ENCODE results near the gene CUX1.
A peak's percentile ranks its signal among the peaks of the same experiment; 100 is the strongest.
"Not testable (repeated sequence)": the region's sequence is repeated elsewhere in the genome, so short reads cannot be mapped to it uniquely, and the experiment has no call there.

CUX1 gene

DNA sequence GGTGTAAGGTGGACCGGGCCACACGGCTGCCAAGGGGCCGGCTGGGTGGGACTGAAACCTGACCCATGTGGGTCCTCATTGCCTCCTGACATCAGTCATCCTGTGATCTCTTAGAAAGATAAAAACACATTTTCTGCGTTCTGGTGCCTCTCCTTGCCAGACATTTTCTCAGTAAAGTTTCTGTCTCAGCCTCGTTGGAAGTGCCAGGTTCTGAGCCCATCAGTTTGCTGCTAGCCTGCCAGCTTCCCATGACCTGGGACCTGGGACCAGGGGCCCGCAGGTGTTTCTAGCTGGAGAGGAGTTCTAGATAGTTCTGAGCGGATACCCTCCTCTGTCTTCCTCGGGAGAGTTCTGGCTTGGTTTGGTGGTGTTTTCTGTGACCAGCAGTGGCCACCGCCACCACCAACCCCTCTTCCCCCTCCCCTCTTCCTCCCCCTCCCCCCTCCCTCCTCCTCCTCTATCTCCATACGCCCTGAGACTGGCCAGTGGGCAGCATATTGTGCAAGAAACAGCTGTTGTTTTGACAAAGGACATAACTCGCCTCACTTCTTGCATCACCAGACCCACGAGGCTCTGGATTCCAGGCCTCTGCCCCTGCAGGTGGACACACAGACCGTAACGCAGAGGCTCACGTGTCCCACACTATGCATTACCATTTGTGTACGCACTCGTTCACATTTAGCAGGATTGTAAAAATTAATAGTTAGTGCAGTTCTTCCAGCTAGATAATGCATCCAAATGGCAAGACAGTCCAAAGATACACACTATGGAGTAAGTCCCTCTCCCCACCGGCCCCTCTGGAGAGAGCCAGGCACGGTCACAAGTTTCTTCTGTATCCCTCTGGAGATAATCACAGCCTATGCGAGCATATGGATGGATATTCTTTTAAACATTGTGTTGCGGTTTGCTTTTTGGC is 94.6 kb downstream of the CUX1 start:
- no peak for DNase-seq (ENCODE audit: extremely low read depth in 1 of 2, low read depth in 1 of 2)

DNA sequence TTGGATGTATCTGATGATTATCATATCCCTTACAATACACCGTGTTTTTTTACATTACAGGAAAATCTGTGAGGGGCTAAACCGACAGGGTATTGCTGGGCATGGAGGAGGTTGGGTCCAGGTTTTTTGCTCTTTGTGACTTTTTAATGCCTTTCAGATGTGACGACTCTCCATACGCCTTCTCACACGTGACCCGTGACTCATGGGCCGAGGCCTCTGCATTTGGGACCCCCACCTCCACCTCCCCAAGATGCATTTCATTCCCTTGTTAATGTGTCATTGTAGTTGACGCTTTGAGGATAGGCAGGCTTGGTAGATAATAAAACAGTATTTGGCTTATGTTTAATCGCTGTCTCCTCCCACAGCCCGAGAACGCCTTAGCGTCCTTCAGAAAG is 95.3 kb downstream of the CUX1 start:
- no peak for DNase-seq (ENCODE audit: extremely low read depth in 1 of 2, low read depth in 1 of 2)

DNA sequence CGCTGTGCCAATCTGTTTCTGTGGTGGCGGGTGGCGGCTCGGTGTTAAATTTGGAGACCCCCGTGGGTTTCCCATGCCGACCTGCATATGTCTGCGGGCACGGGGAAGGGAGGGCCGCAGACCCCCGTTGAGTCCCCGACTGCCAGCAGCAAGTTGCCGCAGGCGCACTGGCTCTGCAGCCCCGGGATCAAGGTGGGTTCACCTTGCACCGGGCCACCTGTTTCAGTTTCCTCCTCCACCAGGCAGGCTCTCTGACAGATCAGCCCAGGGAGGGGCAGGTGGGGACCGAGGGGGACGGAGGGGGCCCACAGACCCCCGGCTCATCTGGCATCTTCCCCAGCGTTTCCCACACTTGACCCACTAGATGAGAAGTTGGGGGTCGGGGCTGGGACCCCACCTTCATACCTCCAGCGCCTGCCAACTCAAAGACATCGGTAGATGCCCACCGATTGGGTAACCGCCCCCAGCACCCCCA is 95.9 kb downstream of the CUX1 start:
- DNase-seq (ENCODE audit: extremely low read depth in 1 of 2, low read depth in 1 of 2): no peak

DNA sequence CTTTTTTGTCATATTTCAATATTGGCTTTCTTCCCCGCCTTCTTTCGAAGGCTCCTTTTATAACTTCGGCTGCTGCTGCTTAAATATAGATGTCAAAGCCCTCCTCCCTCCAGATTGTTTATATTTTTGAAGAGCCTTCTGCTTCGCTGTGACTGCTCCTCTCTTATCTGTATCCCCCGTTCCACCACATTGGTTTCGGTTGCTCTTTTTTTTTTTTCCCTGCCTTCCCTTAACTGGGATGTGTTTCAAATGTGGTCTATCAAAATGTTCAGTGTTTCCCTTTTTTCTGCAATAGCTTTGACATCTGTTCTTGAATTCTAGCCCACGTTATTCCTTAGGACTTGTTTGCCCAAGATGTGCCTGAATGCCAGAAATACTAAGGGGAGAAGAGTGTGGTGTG is 96.4 kb downstream of the CUX1 start:
- DNase-seq (ENCODE audit: extremely low read depth in 1 of 2, low read depth in 1 of 2): no peak

DNA sequence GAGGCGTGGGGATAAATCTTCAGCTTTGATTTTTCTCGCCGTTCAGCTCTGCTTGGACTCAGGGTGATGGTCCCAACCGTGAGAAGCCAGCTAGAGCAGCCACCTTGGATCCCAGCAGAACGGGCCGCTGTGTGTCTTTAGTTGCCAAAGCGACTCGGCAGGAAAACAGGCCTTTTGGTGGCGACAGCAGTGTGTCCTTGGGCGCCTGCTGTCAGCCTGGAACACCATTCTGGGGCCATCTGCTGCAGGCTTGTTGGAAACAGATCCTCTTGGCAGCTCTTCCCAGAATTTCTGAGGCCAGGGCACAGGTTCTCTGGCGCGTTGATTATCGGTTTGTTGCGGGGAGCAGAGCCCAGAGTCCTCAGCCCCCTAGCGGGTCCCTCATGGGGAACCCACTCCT is 97.6 kb downstream of the CUX1 start:
- no peak for DNase-seq (ENCODE audit: extremely low read depth in 1 of 2, low read depth in 1 of 2)

DNA sequence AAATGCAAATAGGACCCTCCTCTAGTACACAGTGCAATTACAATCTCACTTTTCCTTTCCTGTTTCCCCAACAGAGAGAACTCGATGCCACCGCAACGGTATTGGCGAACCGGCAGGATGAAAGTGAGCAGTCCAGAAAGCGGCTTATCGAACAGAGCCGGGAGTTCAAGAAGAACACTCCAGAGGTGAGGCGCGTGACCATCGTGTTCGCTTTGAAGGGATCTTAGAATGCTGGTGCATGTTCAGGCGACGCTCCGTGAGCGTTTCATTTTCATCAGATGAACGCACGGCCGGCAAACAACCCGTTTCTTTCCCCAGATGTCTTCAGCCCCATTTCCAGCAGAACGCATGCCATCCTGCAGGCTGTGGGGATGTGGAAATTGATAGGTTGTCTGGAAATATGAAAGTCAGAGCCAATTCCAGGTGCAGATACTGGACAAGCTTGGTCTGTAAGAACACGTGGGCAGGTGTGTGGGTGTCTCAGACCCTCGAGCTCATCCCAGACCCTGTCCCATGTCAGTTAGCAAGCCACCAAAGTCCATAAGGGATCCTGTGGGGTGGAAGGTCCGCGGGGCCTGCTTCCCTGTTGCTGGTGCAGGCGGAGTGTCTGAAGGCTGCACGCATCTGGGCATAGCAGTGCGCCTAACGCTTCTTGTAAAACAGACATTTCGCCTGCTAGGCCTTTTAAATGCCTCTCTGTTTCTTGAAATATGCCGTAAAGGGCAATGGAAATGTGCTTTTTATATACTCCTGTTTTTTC is 98.8 kb downstream of the CUX1 start:
- DNase-seq (ENCODE audit: extremely low read depth in 1 of 2, low read depth in 1 of 2): no peak

DNA sequence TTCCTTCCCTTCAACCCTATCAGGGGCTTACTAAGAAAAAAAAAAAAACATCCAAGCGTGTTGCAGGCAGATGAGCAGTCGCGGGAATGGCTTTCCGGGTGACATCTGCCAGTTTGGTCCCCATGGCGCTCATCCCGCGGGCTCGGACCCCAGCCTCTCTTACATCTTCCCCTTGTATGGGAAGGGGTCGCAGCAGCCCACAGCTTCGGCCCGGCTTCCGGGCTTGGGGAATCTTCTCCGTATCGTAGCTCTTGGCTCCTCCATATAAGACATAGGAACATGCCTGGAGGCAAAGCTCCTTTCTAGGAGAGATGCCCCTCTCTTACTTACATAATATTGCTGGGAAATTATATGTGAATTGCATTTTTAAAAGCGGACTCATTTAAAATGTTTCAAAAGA is 99.5 kb downstream of the CUX1 start:
- no peak for DNase-seq (ENCODE audit: extremely low read depth in 1 of 2, low read depth in 1 of 2)

DNA sequence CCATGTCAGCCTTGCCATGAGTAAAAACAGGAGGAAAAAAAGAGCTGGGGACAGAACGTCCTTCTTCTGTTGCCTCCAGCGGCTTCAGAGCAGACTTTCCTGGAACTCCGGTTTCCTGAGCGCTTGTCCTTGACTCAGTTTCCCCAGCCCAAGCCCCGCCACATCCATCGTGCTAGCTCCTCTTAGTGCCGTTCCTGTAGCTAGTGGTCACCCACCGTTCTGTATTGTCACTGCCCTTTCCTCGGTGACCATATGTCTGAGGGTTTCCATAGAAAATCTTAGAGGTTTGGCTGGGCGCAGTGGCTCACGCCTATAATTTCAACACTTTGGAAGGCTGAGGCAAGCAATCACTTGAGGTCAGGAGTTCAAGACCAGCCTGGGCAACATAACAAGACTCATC is 100.1 kb downstream of the CUX1 start:
- no peak for DNase-seq (ENCODE audit: extremely low read depth in 1 of 2, low read depth in 1 of 2)

DNA sequence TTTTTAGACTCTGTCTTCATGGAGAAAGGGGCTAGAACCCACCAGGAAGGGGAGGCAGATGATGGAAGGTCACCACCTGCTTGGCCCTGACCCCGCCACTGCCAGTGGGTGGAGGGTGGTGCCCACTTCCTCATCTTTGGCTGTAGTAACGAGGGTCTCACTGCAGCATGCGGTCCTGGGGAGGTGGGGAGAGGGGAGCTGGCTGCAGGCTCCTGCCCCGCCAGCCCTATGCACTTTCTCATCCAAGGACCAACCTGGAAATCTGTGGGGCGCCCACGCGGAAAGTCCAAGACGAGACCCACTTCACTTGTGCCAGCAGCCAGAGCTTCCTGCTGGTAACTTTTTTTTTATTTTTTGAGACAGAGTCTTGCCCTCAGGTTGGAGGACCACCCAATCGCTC is 101.0 kb downstream of the CUX1 start:
- DNase-seq (ENCODE audit: extremely low read depth in 1 of 2, low read depth in 1 of 2): no peak

DNA sequence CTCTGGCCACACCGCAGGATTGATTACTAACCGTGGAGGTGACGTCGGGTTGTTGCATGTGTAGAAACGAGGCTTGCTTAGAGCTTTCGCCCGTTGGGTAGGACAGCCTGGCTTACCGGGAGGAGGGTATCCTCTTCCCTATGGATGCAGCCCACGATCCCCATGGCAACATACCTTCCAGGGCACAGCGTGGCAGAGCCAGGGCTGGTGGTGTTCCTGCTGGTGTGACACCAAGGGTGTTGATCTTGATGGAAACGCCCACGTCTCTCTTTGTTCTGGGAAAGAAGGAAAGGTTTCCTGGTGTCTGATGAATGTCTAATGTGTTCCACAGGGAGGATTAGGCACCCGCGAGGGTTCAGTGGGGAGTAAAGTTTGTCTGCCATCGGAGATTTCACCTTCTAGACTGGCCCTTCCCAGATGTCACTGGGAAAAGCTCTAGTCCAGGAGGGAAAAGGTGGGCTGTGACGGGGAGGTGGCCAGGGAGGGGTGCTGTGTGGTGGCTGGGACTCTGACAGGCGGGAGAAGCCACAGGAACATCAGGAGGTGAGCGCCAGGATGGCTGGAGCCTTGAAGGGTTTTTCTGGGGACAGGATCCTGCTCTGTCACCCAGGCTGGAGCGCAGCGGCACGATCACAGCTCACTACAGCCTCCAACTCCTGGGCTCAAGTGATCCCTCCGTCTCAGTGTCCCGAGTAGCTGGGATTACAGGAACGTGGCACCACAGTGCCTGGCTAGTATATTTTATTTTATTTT is 102.1 kb downstream of the CUX1 start:
- no peak for DNase-seq (ENCODE audit: extremely low read depth in 1 of 2, low read depth in 1 of 2)

DNA sequence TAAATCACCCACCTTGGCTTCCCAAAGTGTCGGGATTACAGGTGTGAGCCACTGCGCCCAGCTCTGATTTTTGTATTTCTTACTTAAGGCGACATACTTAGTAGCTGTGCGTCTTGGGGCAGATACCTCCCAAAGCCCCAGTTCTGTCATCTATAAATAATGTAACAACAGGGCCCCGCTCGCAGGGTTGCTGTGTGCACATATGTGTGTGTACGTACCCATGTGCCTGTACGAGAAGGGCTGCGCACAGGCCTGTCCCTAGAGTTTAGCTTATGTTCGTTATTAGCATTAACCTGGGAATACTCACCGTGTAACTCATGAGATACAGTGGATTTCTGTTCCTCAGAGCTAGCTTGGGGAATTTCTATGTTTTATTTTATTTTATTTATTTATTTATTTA is 103.6 kb downstream of the CUX1 start:
- no peak for DNase-seq (ENCODE audit: extremely low read depth in 1 of 2, low read depth in 1 of 2)

DNA sequence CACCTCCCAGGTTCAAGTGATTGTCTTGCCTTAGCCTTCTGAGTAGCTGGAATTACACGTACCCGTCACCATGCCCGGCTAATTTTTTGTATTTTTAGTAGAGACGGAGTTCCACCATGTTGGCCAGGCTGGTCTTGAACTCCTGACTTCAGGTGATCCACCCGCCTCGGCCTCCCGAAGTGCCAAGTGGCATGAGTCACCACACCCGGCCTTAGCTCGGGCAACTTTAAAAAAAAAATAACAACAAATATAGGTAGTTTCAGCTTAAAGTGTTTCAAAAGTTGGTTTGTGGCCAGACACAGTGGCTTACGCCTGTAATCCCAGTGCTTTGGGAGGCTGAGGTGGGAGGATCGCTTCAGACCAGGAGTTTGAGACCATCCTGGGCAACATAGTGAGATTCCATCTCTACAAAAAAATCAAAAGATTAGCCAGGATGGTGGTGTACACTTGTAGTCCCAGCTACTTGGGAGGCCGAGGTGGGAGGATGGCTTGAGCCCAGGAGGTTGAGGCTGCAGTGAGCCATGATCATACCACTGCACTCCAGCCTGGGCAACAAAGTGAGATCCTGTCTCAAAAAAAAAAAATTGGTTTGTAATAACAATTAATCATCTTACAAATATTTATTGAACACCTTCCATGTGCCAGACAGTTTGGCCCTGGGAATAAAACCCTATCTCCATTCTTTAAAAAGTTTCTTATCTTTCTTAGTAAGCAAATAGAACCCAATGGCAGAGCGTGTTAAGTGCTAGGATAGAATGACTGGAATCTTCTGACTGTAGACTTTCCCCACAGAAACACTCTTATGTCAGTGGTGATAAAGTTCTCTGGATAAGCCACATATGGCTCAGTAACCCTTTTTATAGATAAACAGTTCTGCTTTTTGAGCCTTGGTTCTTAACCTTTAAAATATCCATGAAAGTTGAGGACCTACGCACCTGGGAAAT is 104.4 kb downstream of the CUX1 start:
- not testable (repeated sequence) for DNase-seq (ENCODE audit: extremely low read depth in 1 of 2, low read depth in 1 of 2)

DNA sequence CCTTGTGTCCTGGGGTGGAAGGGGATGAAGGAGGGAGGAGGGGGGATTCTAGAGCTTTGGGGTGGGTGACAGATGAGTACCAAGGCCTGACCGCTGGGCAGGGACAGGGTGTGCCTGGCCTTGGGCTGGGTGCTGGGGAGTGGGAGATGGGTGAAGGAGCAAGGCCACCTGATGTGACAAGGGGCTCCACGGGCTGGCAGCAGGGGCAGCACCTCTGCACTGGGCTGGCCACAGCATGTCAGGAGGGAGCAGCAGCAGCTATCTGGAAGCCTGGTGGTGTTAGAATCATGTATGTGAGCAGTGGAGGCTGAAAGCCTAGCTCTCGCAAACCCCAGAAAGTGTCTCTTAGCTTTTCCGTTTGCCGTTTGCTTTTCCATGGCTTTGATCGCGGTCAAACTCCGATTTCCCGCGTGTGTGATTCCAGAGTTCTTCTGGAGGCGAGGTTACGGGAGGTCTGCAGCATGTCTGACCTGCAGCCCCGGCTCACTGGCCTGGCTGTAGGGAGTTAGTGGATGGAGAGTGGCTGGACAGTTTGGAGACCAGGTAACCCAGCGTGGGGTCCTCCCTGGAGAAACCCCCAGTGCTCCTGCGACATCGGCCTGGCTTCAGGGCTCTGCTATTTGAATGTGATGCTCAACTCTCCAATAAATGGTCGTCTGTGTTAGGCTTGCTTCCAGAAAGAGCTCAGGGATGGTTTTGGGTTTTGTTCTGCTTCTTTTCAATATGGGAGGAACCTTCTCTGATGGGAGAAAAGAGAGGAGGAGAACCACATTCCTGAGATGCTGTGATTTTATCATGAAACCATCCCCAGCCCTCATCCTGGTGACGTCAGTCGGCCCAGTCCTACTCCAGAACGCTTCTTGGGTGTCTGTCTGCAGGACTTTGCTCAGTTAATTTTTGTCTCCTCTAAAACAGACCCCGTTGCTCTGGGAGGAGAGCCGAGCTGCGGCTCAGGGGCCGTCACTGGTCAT is 105.5 kb downstream of the CUX1 start:
- no peak for DNase-seq (ENCODE audit: extremely low read depth in 1 of 2, low read depth in 1 of 2)

DNA sequence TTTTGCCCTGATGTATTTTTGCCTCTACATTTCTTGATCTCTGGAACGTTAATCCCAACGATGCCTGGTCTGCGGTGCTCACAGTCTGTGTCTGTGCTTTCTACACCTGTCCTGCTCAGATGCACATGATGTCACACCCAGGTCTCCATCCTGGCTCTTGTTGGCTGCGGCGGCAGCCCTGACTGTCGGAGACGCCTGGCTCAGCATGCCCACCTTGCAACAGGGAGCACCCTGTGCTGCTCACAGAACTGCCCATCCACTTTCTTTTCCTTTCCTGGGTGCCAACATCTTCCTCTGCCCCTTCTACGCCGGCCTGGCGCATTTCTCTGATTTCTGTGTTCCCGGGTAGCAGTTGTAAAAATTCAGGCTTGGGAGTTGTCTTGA is 106.2 kb downstream of the CUX1 start:
- DNase-seq (ENCODE audit: extremely low read depth in 1 of 2, low read depth in 1 of 2): no peak

DNA sequence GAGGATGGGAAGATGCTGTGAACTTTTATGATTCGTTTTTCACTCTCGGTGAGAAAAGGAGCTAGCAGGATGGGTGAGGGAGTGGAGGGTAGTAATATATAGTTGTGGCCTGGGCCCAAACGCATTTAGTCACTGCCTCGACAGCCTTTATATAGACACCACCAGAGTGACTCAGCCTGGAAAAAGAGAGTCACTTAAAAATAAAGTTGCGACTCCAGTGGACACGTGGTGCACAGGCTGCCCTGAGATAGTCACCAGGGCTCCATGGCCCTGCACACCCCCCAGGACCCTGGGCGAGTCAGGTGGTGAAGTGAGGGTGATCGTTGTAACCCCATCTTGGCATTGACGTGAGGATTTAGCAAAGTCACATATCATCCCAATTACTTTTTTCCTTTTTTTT is 106.7 kb downstream of the CUX1 start:
- DNase-seq (ENCODE audit: extremely low read depth in 1 of 2, low read depth in 1 of 2): peak in 1 of 2 donors; percentile 31

DNA sequence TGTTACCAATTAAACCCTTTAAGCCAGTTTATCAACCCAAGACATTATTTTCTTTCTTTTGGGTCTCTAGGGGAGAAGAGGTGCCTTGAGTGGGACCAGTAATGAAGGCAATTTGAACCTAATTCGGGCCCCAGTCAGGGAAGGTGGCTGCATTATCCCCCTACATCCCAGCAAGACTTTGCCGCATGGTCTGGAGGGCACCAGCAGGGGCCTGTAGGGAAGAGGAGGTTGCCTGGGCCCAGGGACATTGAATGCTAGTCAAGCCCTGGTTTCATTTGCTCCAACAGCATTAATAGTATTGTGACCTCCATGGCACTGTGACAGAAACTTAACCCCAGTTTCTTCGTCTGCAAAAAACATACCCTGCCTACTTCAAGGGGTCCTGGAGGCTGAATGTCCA is 108.8 kb downstream of the CUX1 start:
- no peak for DNase-seq (ENCODE audit: extremely low read depth in 1 of 2, low read depth in 1 of 2)

DNA sequence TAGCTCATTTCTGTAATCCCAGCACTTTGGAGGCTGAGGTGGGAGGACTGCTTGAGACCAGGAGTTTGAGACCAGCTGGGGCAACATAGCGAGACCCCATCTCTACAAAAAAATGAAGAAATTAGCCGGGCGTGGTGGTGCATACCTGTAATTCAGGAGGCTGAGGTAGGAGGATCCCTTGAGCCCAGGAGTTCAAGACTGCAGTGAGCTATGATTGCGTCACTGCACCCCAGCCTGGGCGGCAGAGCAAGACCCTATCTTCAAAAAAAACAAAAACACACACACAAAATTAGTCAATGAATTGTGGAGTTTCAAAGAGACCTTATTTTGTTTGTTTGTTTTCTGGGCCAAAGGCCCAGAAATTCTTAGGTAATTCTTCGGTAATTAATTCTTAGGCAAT is 110.0 kb downstream of the CUX1 start:
- no peak for DNase-seq (ENCODE audit: extremely low read depth in 1 of 2, low read depth in 1 of 2)

DNA sequence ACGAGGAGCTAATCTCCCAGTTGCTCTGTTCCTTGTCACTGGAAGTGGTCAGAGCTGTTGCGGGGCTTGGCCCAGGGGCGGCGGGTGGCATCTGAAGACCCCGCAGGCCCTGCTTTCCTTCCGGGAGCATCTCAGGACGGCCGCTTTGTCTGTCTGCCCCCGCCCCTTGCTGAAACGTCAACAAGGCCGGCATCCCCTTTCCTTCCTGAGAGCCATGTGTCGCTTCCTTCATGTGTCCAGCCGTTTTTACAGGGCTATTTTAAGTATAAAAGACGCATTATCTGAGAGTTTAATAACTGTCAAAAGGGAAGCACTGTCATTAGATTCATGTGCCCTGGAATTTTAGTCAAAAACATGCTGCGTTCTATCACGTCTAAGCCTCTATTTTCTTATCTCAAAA is 110.4 kb downstream of the CUX1 start:
- no peak for DNase-seq (ENCODE audit: extremely low read depth in 1 of 2, low read depth in 1 of 2)

DNA sequence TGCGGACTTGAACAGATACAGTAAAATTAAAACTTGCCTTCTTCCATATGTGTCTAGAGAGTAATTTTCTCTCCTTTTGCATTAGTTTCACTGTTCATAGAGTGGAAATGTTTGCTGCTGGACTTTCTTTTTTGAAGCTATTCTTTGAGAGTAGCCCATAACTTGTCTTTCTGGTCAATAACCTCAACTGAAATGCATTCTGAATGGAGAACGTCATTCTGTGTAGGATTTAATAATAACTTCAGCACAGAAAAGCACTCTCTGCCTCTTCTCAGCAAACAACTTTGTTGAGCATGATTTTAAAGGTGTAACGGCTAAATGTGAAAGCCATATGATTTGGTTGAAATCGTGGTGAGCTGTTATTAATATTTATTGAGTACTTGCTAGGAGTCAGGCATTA is 111.8 kb downstream of the CUX1 start:
- DNase-seq (ENCODE audit: extremely low read depth in 1 of 2, low read depth in 1 of 2): no peak

Measured in stimulated activated CD8-positive, alpha-beta memory T cell treated with anti-CD3 and anti-CD28 coated beads, Interleukin-7, amount 100 ng/mL, for 48 hours (primary cell).